Testis (tissue), 3 donors: ENCODE data around the gene CXCL12. TPM values are rescaled to one million over a fixed set of nuclear protein-coding genes. Genes with fewer than 3 reads are reported as not detected.

Experiments
- DNase-seq: peaks from one replicate; pipeline ENCODE4 v3.0.0-alpha.2; 2019
- H3K27ac ChIP-seq, 2 donors: fragments of 200-600 bp; sonication (generic); one replicate each; pipeline ENCODE4 v1.5.1; 2019
- H3K27me3 ChIP-seq: fragments of 200-600 bp; sonication (generic); one replicate; pipeline ENCODE4 v1.5.1; 2019
- H3K36me3 ChIP-seq: fragments of 200-600 bp; sonication (generic); one replicate; pipeline ENCODE4 v1.5.1; 2017; ENCODE audit warnings: low read depth; ENCODE audit errors: missing control alignments
- H3K4me1 ChIP-seq: fragments of 200-600 bp; sonication (generic); one replicate; pipeline ENCODE4 v1.5.1; 2019
- H3K4me3 ChIP-seq, 2 donors: fragments of 200-600 bp; sonication (generic); one replicate each; pipeline ENCODE4 v1.5.1; 2017 to 2019
- H3K9me3 ChIP-seq: fragments of 200-600 bp; sonication (generic); one replicate; pipeline ENCODE4 v1.5.1; 2017
- POLR2A ChIP-seq: fragments of 450-650 bp; IDR thresholded peaks from one replicate; pipeline ENCODE4 v1.6.1; 2017; ENCODE audit warnings: antibody characterized with exemption, mild to moderate bottlenecking, moderate library complexity
- WGBS, 2 donors: methylation state at CpG; one replicate each; pipeline ENCODE4 v1.1.5; 2018; 5-methylcytosine and 5-hydroxymethylcytosine counted together
- intact Hi-C: fragments of 100-400 bp; cut with DNase I; formaldehyde crosslinking; loops from one replicate; pipeline ENCODE4 v1.15.1; 2023; ENCODE audit warnings: low total_unique reads
- polyA plus RNA-seq: library from polyadenylated mRNA; stranded (reverse); fragments of 350-450 nt; fragmentation: Illumina TruSeq; extraction: RNeasy Lipid Tissue Mini Kit (QIAGEN cat#74804); gene quantifications from one replicate; pipeline ENCODE4 v1.2.3, GENCODE V29; 2014; ENCODE audit warnings: low read depth, low replicate concordance; ENCODE audit not compliant: insufficient read depth
- total RNA-seq, 2 donors: library from RNA; depleted of rRNA; stranded (reverse); fragments of >200 nt; gene quantifications; one replicate each; pipeline ENCODE4 v1.2.3, GENCODE V29; 2016
- TF ChIP-seq, protein P1 (sequence below), 3 experiments: fragments of 450-650 bp in 2 of 3; fragments of 200-600 bp in 1 of 3; sonication (generic) in 1 of 3; IDR thresholded peaks; one replicate each; pipeline ENCODE4 v1.5.1; 2016 to 2019; ENCODE audit warnings: antibody characterized with exemption in 3 of 3, mild to moderate bottlenecking in 2 of 3, moderate library complexity in 1 of 3

CXCL12 gene
- total and polyA plus RNA-seq, 3 donors from 2014 or later: 9.8 to 87.7 (median 12.0) TPM

DNA sequence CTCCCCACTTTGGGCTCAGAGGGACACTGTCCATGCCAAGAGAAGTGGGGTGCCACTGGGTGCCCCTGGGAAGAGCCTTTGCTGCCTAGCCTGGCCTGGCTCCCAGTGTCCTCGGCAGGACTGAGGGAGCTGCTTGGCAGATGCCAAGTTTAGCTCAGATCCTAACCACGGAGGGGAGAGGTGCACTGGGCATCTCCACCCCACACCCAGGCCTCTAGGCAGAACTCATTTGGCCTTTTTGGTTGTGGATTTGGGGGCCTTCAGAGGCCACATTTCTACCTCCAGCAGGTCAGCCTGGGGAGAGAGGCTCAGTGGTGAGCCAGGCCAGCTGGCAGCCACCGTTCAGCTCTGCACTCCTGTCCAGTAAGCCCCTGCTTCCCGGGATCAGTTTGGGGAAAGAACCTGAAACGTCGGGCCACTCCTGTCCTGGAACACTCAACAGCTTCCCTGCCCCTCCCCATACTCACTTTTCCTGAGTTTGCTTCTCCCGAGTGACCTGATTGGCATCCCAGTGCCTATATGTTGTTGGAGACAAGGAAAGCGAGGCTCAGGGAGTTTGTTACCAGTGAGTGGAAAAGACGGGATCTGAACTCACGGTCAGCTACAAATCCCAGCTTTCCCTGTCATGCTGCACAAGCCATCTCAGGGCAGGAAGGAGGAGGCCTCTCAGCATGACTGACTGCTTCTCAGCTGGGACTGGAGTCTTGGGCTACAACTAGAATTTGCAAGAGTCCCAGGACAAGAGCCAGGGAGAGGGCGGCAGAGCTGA, 11.2 kb upstream of the CXCL12 start:
- no peaks in the 10 kb centered on the region for H3K9me3 ChIP-seq
- TF ChIP-seq, protein P1, sequence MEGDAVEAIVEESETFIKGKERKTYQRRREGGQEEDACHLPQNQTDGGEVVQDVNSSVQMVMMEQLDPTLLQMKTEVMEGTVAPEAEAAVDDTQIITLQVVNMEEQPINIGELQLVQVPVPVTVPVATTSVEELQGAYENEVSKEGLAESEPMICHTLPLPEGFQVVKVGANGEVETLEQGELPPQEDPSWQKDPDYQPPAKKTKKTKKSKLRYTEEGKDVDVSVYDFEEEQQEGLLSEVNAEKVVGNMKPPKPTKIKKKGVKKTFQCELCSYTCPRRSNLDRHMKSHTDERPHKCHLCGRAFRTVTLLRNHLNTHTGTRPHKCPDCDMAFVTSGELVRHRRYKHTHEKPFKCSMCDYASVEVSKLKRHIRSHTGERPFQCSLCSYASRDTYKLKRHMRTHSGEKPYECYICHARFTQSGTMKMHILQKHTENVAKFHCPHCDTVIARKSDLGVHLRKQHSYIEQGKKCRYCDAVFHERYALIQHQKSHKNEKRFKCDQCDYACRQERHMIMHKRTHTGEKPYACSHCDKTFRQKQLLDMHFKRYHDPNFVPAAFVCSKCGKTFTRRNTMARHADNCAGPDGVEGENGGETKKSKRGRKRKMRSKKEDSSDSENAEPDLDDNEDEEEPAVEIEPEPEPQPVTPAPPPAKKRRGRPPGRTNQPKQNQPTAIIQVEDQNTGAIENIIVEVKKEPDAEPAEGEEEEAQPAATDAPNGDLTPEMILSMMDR (IDR thresholded peaks at IDR 0.05): no peak
- TF ChIP-seq POLR2A: no peak
- WGBS, 2 donors: 89 to 91% methylated on average over 8 to 11 of the region's 11 CpGs
- no peak overlapping the region for H3K27ac ChIP-seq
- no peak overlapping the region for H3K4me3 ChIP-seq
- no peak for DNase-seq
- no peaks in the 10 kb centered on the region for H3K36me3 ChIP-seq
- H3K27me3 ChIP-seq: no peaks in the 10 kb centered on the region
- intact Hi-C loops: no loop called here
- no peaks in the 10 kb centered on the region for H3K4me1 ChIP-seq

DNA sequence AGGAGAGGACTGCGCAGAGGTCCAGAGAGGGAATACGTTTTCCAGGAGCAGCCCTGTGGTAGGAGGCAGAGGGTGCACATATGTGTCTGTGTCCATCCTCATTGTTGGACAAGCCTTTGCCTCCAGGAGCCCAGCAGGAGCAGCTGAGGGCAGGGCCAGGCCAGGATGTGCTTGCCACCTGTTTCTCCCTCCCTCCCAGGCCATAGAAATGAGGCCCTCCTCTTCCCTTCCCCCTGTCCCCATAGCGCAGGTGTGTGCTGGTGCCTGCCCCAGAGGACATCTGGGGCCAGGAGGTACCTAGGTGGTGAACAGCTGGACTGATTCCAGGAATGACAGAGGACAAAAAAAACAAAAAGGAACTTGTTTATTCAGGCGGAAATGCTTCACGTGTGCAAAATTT, 10.5 kb upstream of the CXCL12 start:
- Histone ChIP-seq H3K4me3 (no peak overlapping the region), H3K27ac (no peak overlapping the region), H3K9me3 (no peaks in the 10 kb centered on the region), H3K4me1 (no peaks in the 10 kb centered on the region), H3K36me3 (no peaks in the 10 kb centered on the region), H3K27me3 (no peaks in the 10 kb centered on the region)
- intact Hi-C loops: no loop called here
- WGBS, 2 donors: 61 to 89% methylated on average over 5 of the region's 5 CpGs
- TF ChIP-seq POLR2A: no peak
- TF ChIP-seq, protein P1 (IDR thresholded peaks at IDR 0.05): no peak
- DNase-seq: no peak

DNA sequence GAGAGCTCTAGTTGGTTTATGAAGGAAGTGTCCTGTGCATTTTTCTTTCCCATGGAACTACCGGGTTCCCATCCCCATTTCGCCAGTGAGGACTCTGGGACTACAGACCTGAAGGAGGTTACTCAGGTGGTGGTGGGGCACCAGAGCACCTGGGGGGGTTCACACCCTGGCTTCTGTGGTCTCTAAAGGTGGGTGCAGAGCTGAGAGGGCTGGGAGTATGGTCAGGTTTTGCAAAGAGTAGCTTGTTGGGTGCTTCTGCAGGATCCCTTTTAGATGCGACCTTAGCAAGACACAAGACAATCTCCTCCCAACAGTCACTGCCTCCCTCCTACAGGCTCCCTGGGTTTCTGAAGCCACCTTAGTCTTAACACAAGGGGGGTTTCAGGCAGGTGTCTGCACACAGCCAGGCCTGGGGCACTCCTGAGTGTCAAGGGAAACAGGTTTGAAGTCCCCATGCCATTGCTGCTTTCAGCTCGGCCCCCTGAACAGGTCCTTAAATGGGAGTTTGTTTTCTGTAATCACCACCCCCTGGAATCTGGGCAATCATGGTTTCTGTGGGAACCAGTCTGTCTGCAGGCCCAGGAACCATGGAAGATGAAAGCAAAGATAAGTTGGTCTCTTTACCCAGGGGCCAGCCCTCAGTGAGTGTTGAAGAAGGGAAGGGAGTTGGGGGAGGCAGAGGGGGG, 9.9 kb upstream of the CXCL12 start:
- Histone ChIP-seq H3K27me3 (no peaks in the 10 kb centered on the region), H3K9me3 (no peaks in the 10 kb centered on the region), H3K36me3 (no peaks in the 10 kb centered on the region), H3K4me3 (no peak overlapping the region), H3K27ac (no peak overlapping the region), H3K4me1 (no peaks in the 10 kb centered on the region)
- DNase-seq: no peak
- WGBS, 2 donors: 80 to 81% methylated on average over 4 of the region's 4 CpGs
- intact Hi-C loops: no loop called here
- TF ChIP-seq POLR2A: no peak
- TF ChIP-seq, protein P1 (IDR thresholded peaks at IDR 0.05): no peak

DNA sequence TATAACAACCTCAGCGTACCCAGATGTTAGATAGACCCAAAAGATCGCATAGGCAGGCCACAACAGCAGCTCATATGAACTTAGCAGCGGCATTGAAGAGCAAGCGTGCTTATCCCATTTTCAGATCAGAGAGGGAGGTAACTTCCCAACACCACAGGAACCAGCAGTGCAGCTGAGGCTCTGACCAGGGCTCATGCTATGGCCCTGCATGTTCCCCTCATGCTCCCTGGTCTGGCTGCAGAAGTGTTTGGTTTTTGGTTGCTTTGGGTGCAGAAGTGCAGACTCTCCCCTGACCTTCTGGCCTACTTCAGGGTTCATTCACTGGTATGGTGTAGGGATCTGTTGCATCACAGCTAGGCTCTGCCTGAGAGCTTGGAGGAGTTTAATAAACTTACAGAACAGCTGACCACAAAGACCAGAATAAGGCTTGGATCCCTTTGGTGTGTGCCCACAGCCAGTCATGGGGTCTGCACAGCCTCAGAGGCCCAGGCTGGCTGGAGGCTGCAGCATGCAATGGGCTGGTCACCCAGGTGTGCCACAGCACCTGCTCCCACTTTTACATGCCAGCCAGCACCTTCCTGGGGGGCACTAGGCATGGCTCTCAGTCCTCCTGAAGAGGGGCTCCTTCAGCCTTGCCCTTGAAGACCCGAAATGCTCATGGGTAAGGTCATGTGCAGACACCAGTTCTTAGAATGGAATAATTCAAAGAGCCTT, 9.1 kb upstream of the CXCL12 start:
- 94 to 96% methylated on average over 3 to 5 of the region's 5 CpGs for WGBS, 2 donors
- no peaks in the 10 kb centered on the region for H3K27me3 ChIP-seq
- TF ChIP-seq POLR2A: no peak
- TF ChIP-seq, protein P1 (IDR thresholded peaks at IDR 0.05): no peak
- no peaks in the 10 kb centered on the region for H3K4me1 ChIP-seq
- no peak overlapping the region for H3K4me3 ChIP-seq
- intact Hi-C loops: no loop called here
- no peak for DNase-seq
- H3K36me3 ChIP-seq: no peaks in the 10 kb centered on the region
- H3K9me3 ChIP-seq: no peaks in the 10 kb centered on the region
- H3K27ac ChIP-seq: no peak overlapping the region
